ENCODE data around the gene PPM1D. TPM values are rescaled to one million over a fixed set of nuclear protein-coding genes. Genes with fewer than 3 reads are reported as not detected.

The PPM1D gene
- total and polyA plus RNA-seq, 4 experiments from 2014 or later = 7.0 to 19.4 (median 14.5) TPM

GRCh38 chr17:60615840-60616239, 15.8 kb downstream of the PPM1D start:
- Histone ChIP-seq H3K27ac (ENCODE audit: low read depth, low read length) (no peak overlapping the region), H3K4me3 (ENCODE audit: low read length in 2 of 2) (no peak overlapping the region), H3K9me3 (ENCODE audit: control insufficient read depth in 1 of 2, low read length in 2 of 2) (no peaks in the 10 kb centered on the region), H3K4me1 (ENCODE audit: insufficient read depth, low read length) (peaks cover 2% of the 10 kb centered on the region), H3K36me3 (ENCODE audit: insufficient read depth, low read length) (no peaks in the 10 kb centered on the region), H3K27me3 (ENCODE audit: insufficient read depth, low read length) (no peaks in the 10 kb centered on the region)
- no peaks in the 10 kb centered on the region for H3K27me3 Mint-ChIP-seq
- H3K9me3 Mint-ChIP-seq = no peaks in the 10 kb centered on the region
- POLR2A ChIA-PET (ENCODE audit: partially characterized antibody) = no interaction called here
- H3K4me3 Mint-ChIP-seq = no peak overlapping the region
- no peak overlapping the region for H3K27ac Mint-ChIP-seq
- DNase-seq = no peak
- peaks cover 4 to 5% of the 10 kb centered on the region in 2 donors for H3K36me3 Mint-ChIP-seq
- CTCF ChIA-PET (ENCODE audit: partially characterized antibody) = interaction anchor here (6.9 kb wide), 1 partner anchor 22 kb away, joined by 32 read pairs; no protein-coding TSS in a partner anchor
- H3K4me1 Mint-ChIP-seq = peaks cover 13 to 50% (median 25%) of the 10 kb centered on the region in 4 donors
- intact Hi-C loops (cut with micrococcal nuclease) = no loop called here

- Histone ChIP-seq H3K27ac (ENCODE audit: low read depth, low read length) (no peak overlapping the region), H3K4me3 (ENCODE audit: low read length in 2 of 2) (no peak overlapping the region), H3K4me1 (ENCODE audit: insufficient read depth, low read length) (no peaks in the 10 kb centered on the region), H3K27me3 (ENCODE audit: insufficient read depth, low read length) (no peaks in the 10 kb centered on the region), H3K36me3 (ENCODE audit: insufficient read depth, low read length) (no peaks in the 10 kb centered on the region), H3K9me3 (ENCODE audit: control insufficient read depth in 1 of 2, low read length in 2 of 2) (no peaks in the 10 kb centered on the region)
- Mint-ChIP-seq H3K27me3 (no peaks in the 10 kb centered on the region), H3K4me1 (peaks cover 13 to 41% (median 26%) of the 10 kb centered on the region in 4 donors), H3K36me3 (peaks cover 4 to 5% of the 10 kb centered on the region in 2 donors), H3K9me3 (no peaks in the 10 kb centered on the region), H3K4me3 (no peak overlapping the region), H3K27ac (peak overlapping the region in 2 of 7 donors; percentile 10 to 38)
- ChIA-PET CTCF (ENCODE audit: partially characterized antibody) (interaction anchor here (6.9 kb wide), 1 partner anchor 20 kb away, joined by 32 read pairs; no protein-coding TSS in a partner anchor), POLR2A (ENCODE audit: partially characterized antibody) (no interaction called here)
- intact Hi-C loops (cut with micrococcal nuclease) = no loop called here
- DNase-seq = no peak
Observed at GRCh38 chr17:60618080-60618479, 18.1 kb downstream of the PPM1D start.

- no peaks in the 10 kb centered on the region for H3K9me3 Mint-ChIP-seq
- CTCF ChIA-PET (ENCODE audit: partially characterized antibody) = interaction anchor here (6.9 kb wide), 1 partner anchor 19 kb away, joined by 32 read pairs; no protein-coding TSS in a partner anchor
Observed at GRCh38 chr17:60618854-60619526, 19.0 kb downstream of the PPM1D start.

GRCh38 chr17:60622961-60623360, 23.0 kb downstream of the PPM1D start:
- no peaks in the 10 kb centered on the region for H3K4me1 ChIP-seq (ENCODE audit: insufficient read depth, low read length)
- Mint-ChIP-seq H3K36me3 (peaks cover 0 to 6% of the 10 kb centered on the region in 2 donors), H3K27me3 (no peaks in the 10 kb centered on the region), H3K4me1 (peaks cover 5 to 29% (median 17%) of the 10 kb centered on the region in 4 donors), H3K9me3 (no peaks in the 10 kb centered on the region), H3K27ac (no peak overlapping the region), H3K4me3 (no peak overlapping the region)
- intact Hi-C loops (cut with micrococcal nuclease) = no loop called here
- H3K4me3 ChIP-seq (ENCODE audit: low read length in 2 of 2) = no peak overlapping the region
- no peaks in the 10 kb centered on the region for H3K36me3 ChIP-seq (ENCODE audit: insufficient read depth, low read length)
- no peak for DNase-seq
- ChIA-PET POLR2A (ENCODE audit: partially characterized antibody) (interaction anchor here (1.0 kb wide), 1 partner anchor 16 kb away, joined by 3 read pairs; no protein-coding TSS in a partner anchor), CTCF (ENCODE audit: partially characterized antibody) (interaction anchor here (1.6 kb wide), 1 partner anchor 16 kb away, joined by 4 read pairs; no protein-coding TSS in a partner anchor)
- no peak overlapping the region for H3K27ac ChIP-seq (ENCODE audit: low read depth, low read length)
- H3K27me3 ChIP-seq (ENCODE audit: insufficient read depth, low read length) = no peaks in the 10 kb centered on the region
- no peaks in the 10 kb centered on the region for H3K9me3 ChIP-seq (ENCODE audit: control insufficient read depth in 1 of 2, low read length in 2 of 2)

More at GRCh38 chr17:60618854-60619526, 19.0 kb downstream of the PPM1D start:
- Histone ChIP-seq H3K9me3 (ENCODE audit: control insufficient read depth in 1 of 2, low read length in 2 of 2) (no peaks in the 10 kb centered on the region), H3K36me3 (ENCODE audit: insufficient read depth, low read length) (no peaks in the 10 kb centered on the region), H3K4me1 (ENCODE audit: insufficient read depth, low read length) (no peaks in the 10 kb centered on the region), H3K4me3 (ENCODE audit: low read length in 2 of 2) (no peak overlapping the region), H3K27me3 (ENCODE audit: insufficient read depth, low read length) (no peaks in the 10 kb centered on the region), H3K27ac (ENCODE audit: low read depth, low read length) (no peak overlapping the region)
- Mint-ChIP-seq H3K4me3 (peak overlapping the region in 1 of 8 donors; percentile 39), H3K4me1 (peaks cover 13 to 40% (median 28%) of the 10 kb centered on the region in 4 donors), H3K27ac (peak overlapping the region in 3 of 7 donors; percentile 43 to 72 (median 53)), H3K36me3 (peaks cover 4 to 9% of the 10 kb centered on the region in 2 donors), H3K27me3 (no peaks in the 10 kb centered on the region)
- POLR2A ChIA-PET (ENCODE audit: partially characterized antibody) = no interaction called here
- intact Hi-C loops (cut with micrococcal nuclease) = no loop called here
- no peak for DNase-seq

GRCh38 chr17:60623415-60623814, 23.4 kb downstream of the PPM1D start:
- POLR2A ChIA-PET (ENCODE audit: partially characterized antibody) = no interaction called here
- Mint-ChIP-seq H3K36me3 (peaks cover 0 to 8% of the 10 kb centered on the region in 2 donors), H3K27ac (peak overlapping the region in 1 of 7 donors; percentile 47)

GRCh38 chr17:60627124-60627523, 27.1 kb downstream of the PPM1D start:
- Mint-ChIP-seq H3K27me3 (no peaks in the 10 kb centered on the region), H3K9me3 (no peaks in the 10 kb centered on the region), H3K27ac (peak overlapping the region in 1 of 7 donors; percentile 75), H3K36me3 (peaks cover 0 to 11% of the 10 kb centered on the region in 2 donors), H3K4me3 (no peak overlapping the region), H3K4me1 (peaks cover 6 to 12% (median 7%) of the 10 kb centered on the region in 4 donors)
- Histone ChIP-seq H3K4me3 (ENCODE audit: low read length in 2 of 2) (no peak overlapping the region), H3K4me1 (ENCODE audit: insufficient read depth, low read length) (no peaks in the 10 kb centered on the region), H3K36me3 (ENCODE audit: insufficient read depth, low read length) (no peaks in the 10 kb centered on the region), H3K27ac (ENCODE audit: low read depth, low read length) (no peak overlapping the region), H3K9me3 (ENCODE audit: control insufficient read depth in 1 of 2, low read length in 2 of 2) (no peaks in the 10 kb centered on the region), H3K27me3 (ENCODE audit: insufficient read depth, low read length) (no peaks in the 10 kb centered on the region)
- no peak for DNase-seq
- POLR2A ChIA-PET (ENCODE audit: partially characterized antibody) = no interaction called here
- CTCF ChIA-PET (ENCODE audit: partially characterized antibody) = interaction anchor here (1.4 to 3.7 kb wide), 2 partner anchors 10 to 12 kb away, joined by 6 to 18 read pairs; no protein-coding TSS in a partner anchor
- intact Hi-C loops (cut with micrococcal nuclease) = no loop called here

More at GRCh38 chr17:60623415-60623814, 23.4 kb downstream of the PPM1D start:
- DNase-seq = no peak
- no peaks in the 10 kb centered on the region for H3K36me3 ChIP-seq (ENCODE audit: insufficient read depth, low read length)
- no peaks in the 10 kb centered on the region for H3K9me3 ChIP-seq (ENCODE audit: control insufficient read depth in 1 of 2, low read length in 2 of 2)
- intact Hi-C loops (cut with micrococcal nuclease) = no loop called here
- H3K4me3 ChIP-seq (ENCODE audit: low read length in 2 of 2) = no peak overlapping the region
- H3K27me3 ChIP-seq (ENCODE audit: insufficient read depth, low read length) = no peaks in the 10 kb centered on the region
- no peak overlapping the region for H3K4me3 Mint-ChIP-seq
- H3K4me1 Mint-ChIP-seq = peaks cover 7 to 25% (median 17%) of the 10 kb centered on the region in 4 donors
- no peaks in the 10 kb centered on the region for H3K9me3 Mint-ChIP-seq
- CTCF ChIA-PET (ENCODE audit: partially characterized antibody) = interaction anchor here (1.6 kb wide), 1 partner anchor 15 kb away, joined by 4 read pairs; no protein-coding TSS in a partner anchor
- no peaks in the 10 kb centered on the region for H3K27me3 Mint-ChIP-seq
- no peak overlapping the region for H3K27ac ChIP-seq (ENCODE audit: low read depth, low read length)
- H3K4me1 ChIP-seq (ENCODE audit: insufficient read depth, low read length) = no peaks in the 10 kb centered on the region

- DNase-seq = no peak
- H3K27ac ChIP-seq (ENCODE audit: low read depth, low read length) = no peak overlapping the region
- no peaks in the 10 kb centered on the region for H3K27me3 ChIP-seq (ENCODE audit: insufficient read depth, low read length)
- no peak overlapping the region for H3K4me3 ChIP-seq (ENCODE audit: low read length in 2 of 2)
- H3K27ac Mint-ChIP-seq = no peak overlapping the region
- H3K36me3 ChIP-seq (ENCODE audit: insufficient read depth, low read length) = no peaks in the 10 kb centered on the region
- no peaks in the 10 kb centered on the region for H3K27me3 Mint-ChIP-seq
- intact Hi-C loops (cut with micrococcal nuclease) = no loop called here
- POLR2A ChIA-PET (ENCODE audit: partially characterized antibody) = no interaction called here
- no peaks in the 10 kb centered on the region for H3K4me1 ChIP-seq (ENCODE audit: insufficient read depth, low read length)
- H3K36me3 Mint-ChIP-seq = peaks cover 0 to 11% of the 10 kb centered on the region in 2 donors
- H3K9me3 ChIP-seq (ENCODE audit: control insufficient read depth in 1 of 2, low read length in 2 of 2) = no peaks in the 10 kb centered on the region
- H3K4me3 Mint-ChIP-seq = no peak overlapping the region
- CTCF ChIA-PET (ENCODE audit: partially characterized antibody) = interaction anchor here (0.6 to 3.7 kb wide), 2 partner anchors 9 to 12 kb away, joined by 3 to 18 read pairs; no protein-coding TSS in a partner anchor
- no peaks in the 10 kb centered on the region for H3K9me3 Mint-ChIP-seq
- H3K4me1 Mint-ChIP-seq = peaks cover 3 to 8% (median 5%) of the 10 kb centered on the region in 4 donors
Observed at GRCh38 chr17:60628252-60628889, 28.4 kb downstream of the PPM1D start.
